Pancreas (tissue), 10 donors: ENCODE data around the gene BFAR. TPM values are rescaled to one million over a fixed set of nuclear protein-coding genes. Genes with fewer than 3 reads are reported as not detected.
"Not testable (repeated sequence)": the region's sequence is repeated elsewhere in the genome, so short reads cannot be mapped to it uniquely, and the experiment has no call there.

Source experiments
- ATAC-seq, 4 donors: fragments of 200-7000 bp; cut with Tn5 transposase; one replicate each; pipeline versions ENCODE4 v1.8.0 to v1.9.1; 2020; ENCODE audit warnings: mild to moderate bottlenecking in 4 of 4, moderate library complexity in 4 of 4
- DNase-seq, 6 donors: peaks; one replicate each; pipeline ENCODE4 v3.0.0-alpha.2; 2020
- FAIRE-seq: peaks from 2 replicates; lab custom pipeline; 2012; peaks lifted over from hg19 to GRCh38; lab: Jason Lieb, UNC
- H3K27ac ChIP-seq, 4 donors: fragments of 200-600 bp; sonication (generic); 1 replicate in 3 of 4; 2 replicates in 1 of 4; pipeline versions ENCODE4 v1.5.0 to v1.8.0; 2020
- H3K27me3 ChIP-seq, 4 donors: fragments of 200-600 bp; one replicate each; pipeline ENCODE4 v1.8.0; 2021
- H3K36me3 ChIP-seq, 3 donors: fragments of 200-600 bp; sonication (generic) in 1 of 3; one replicate each; pipeline versions ENCODE4 v1.5.0 to v1.8.0; 2020 to 2021
- H3K4me1 ChIP-seq, 3 donors: fragments of 200-600 bp; one replicate each; pipeline ENCODE4 v1.8.0; 2021
- H3K4me3 ChIP-seq, 4 donors: fragments of 200-600 bp; sonication (generic) in 2 of 4; one replicate each; pipeline versions ENCODE4 v1.5.0 to v1.8.0; 2020 to 2021
- H3K9me3 ChIP-seq, 4 donors: fragments of 200-600 bp; one replicate each; pipeline ENCODE4 v1.8.0; 2021
- WGBS, 2 donors: extraction: QIAGEN DNeasy Blood & Tissue Kit; methylation state at CpG; one replicate each; pipeline ENCODE4 v1.1.7; 2013; 5-methylcytosine and 5-hydroxymethylcytosine counted together
- intact Hi-C, 3 donors: fragments of 100-400 bp; cut with DNase I; formaldehyde crosslinking; loops; one replicate each; pipeline versions ENCODE4 v1.11.1 to v1.14.2; 2022
- polyA plus RNA-seq, 2 donors: library from polyadenylated mRNA; stranded (reverse); fragments of 200-250 nt; gene quantifications; one replicate each; pipeline ENCODE4 v1.2.3, GENCODE V29; 2013
- total RNA-seq, 6 donors: library from RNA; stranded (reverse); fragmentation: NEBNext Ultra II Directional in 4 of 6; extraction: Animal tissue kit (Norgen Biotek cat#: 25700) in 4 of 6; gene quantifications; one replicate each; pipeline versions ENCODE4 v1.2.1 to v1.2.4, GENCODE V29; 2021 to 2023
- TF ChIP-seq, protein P1 (sequence below), 4 donors: fragments of 200-600 bp; sonication (generic) in 3 of 4; IDR thresholded peaks; one replicate each; pipeline versions ENCODE4 v1.5.0 to v1.8.0; 2021; ENCODE audit warnings: antibody characterized with exemption in 4 of 4
- donor health status: healthy with polysubstance abuse.
- donor health status: DM: no; HTN: no; CAD: no; lungs with moderate emphysema.
- donor health status: DM: no; HTN: no; CAD: no.
- donor health status: control.
- donor health status: control.
- donor health status: Bipolar disorder and iron deficiency.
- donor health status: DM: yes; HTN: yes; CAD: no.
- donor health status: DM: no; HTN: no; CAD: no.
- donor health status: DM: no; HTN: no; CAD: no.
- donor health status: DM: yes; HTN: yes; CAD: no.

Gene BFAR
- total and polyA plus RNA-seq, 8 donors: 26.6 to 55.6 (median 39.6) TPM

DNA sequence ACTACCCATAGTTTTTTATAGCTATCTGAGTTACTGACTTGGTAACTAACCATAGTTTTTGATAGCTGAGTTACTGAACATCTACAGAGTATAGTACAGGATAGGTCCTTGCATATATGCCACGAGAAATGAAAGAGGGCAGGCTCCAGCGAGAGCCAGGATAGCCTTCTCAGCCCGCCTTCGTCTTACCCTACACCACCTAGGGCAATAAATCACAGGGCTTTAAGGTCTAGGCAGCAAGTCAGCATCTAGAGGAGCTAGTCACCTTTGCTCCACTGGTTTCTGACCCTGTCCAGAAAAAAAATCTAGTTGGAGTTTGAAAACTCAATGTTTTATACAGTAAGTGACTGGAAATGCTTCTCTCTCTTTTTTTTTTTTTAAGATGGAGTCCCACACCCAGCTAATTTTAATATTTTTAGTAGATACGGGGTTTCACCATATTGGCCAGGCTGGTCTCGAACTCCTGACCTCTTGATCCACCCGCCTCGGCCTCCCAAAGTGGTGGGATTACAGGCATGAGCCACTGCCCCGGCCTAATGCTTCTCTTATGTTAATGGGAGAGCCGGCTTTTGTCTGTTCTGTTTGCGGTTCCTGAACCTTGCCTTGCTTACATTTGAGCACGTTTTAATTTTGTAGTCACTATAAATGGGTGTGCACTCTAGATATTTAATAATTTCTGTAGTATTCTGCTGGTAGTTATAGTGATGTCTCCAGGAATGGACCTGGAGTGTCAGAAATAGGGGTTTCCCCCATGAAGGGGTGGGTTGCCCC, 2.8 kb downstream of the BFAR start:
- no peak for DNase-seq
- Histone ChIP-seq H3K27me3 (no peaks in the 10 kb centered on the region), H3K4me3 (no peak overlapping the region), H3K4me1 (peaks cover 3 to 22% (median 8%) of the 10 kb centered on the region in 3 donors), H3K9me3 (no peaks in the 10 kb centered on the region), H3K36me3 (no peaks in the 10 kb centered on the region), H3K27ac (no peak overlapping the region)
- ATAC-seq: no peak
- intact Hi-C loops: no loop called here
- TF ChIP-seq, protein P1, sequence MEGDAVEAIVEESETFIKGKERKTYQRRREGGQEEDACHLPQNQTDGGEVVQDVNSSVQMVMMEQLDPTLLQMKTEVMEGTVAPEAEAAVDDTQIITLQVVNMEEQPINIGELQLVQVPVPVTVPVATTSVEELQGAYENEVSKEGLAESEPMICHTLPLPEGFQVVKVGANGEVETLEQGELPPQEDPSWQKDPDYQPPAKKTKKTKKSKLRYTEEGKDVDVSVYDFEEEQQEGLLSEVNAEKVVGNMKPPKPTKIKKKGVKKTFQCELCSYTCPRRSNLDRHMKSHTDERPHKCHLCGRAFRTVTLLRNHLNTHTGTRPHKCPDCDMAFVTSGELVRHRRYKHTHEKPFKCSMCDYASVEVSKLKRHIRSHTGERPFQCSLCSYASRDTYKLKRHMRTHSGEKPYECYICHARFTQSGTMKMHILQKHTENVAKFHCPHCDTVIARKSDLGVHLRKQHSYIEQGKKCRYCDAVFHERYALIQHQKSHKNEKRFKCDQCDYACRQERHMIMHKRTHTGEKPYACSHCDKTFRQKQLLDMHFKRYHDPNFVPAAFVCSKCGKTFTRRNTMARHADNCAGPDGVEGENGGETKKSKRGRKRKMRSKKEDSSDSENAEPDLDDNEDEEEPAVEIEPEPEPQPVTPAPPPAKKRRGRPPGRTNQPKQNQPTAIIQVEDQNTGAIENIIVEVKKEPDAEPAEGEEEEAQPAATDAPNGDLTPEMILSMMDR (IDR thresholded peaks at IDR 0.05): no peak
- WGBS, 2 donors: 74 to 77% methylated on average over 12 of the region's 12 CpGs
- no peak for FAIRE-seq

DNA sequence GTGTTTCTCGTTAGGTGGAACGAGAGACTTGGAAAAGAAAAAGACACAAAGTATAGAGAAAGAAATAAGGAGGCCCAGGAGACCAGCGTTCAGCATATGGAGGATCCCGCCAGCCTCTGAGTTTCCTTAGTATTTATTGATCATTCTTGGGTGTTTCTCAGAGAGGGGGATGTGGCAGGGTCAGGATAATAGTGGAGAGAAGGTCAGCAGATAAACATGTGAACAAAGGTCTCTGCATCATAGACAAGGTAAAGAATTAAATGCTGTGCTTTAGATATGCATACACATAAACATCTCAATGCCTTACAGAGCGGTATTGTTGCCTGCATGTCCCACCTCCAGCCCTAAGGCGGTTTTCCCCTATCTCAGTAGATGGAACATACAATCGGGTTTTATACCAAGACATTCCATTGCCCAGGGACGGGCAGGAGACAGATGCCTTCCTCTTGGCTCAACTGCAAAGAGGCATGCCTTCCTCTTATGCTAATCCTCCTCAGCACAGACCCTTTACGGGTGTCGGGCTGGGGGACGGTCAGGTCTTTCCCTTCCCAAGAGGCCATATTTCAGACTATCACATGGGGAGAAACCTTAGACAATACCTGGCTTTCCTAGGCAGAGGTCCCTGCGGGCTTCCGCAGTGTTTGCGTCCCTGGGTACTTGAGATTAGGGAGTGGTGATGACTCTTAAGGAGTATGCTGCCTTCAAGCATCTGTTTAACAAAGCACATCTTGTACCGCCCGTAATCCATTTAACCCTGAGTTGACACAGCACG, 3.6 kb downstream of the BFAR start:
- FAIRE-seq, DNase-seq, H3K27me3 ChIP-seq, H3K4me3 ChIP-seq, H3K27ac ChIP-seq, H3K9me3 ChIP-seq, ATAC-seq, H3K36me3 ChIP-seq, intact Hi-C loops: not testable (repeated sequence)
- 36 to 37% methylated on average over 17 of the region's 17 CpGs for WGBS, 2 donors
- H3K4me1 ChIP-seq: peaks cover 3 to 22% (median 8%) of the 10 kb centered on the region in 3 donors

DNA sequence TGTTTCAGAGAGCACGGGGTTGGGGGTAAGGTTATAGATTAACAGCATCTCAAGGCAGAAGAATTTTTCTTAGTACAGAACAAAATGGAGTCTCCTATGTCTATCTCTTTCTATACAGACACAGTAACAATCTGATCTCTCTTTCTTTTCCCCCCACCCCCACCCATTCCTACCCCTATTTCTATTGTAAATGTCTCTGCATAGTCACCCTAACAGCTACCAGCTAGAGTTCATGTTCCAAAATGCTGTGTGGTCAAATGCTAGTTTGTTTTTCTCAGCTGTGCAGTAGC, 4.1 kb downstream of the BFAR start:
- H3K36me3 ChIP-seq, DNase-seq, H3K27ac ChIP-seq, H3K27me3 ChIP-seq, intact Hi-C loops, H3K4me3 ChIP-seq, FAIRE-seq, ATAC-seq, H3K9me3 ChIP-seq: not testable (repeated sequence)
- peaks cover 3 to 22% (median 8%) of the 10 kb centered on the region in 3 donors for H3K4me1 ChIP-seq
- WGBS, 2 donors: 5 to 7% methylated on average over 1 of the region's 1 CpG

DNA sequence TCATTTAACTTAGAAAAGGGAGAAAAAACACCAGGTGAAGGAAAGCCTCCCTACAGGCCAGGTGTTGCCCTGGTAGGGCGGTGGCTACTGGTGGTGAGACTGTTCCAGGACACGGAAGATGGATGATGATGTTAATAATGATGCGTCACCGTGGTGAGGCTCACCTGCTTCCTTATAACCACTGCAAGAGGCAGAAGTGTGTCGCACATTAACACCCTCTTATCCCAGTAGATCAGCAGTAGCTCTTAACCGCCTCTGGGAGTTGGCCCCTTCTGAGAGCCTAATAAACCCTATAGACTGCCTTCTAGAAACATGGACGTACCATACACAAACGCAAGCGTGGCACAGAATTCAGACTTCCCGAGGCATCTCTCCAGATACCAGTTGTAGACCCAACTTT, 7.8 kb downstream of the BFAR start:
- DNase-seq (no peak), FAIRE-seq (no peak), ATAC-seq (peak in 3 of 4 donors; percentile 53 to 83 (median 82))
- Histone ChIP-seq H3K36me3 (peaks cover 0 to 16% (median 7%) of the 10 kb centered on the region in 3 donors), H3K27ac (no peak overlapping the region), H3K4me3 (no peak overlapping the region), H3K4me1 (peaks cover 0 to 6% (median 0%) of the 10 kb centered on the region in 3 donors), H3K27me3 (no peaks in the 10 kb centered on the region), H3K9me3 (no peaks in the 10 kb centered on the region)
- 85 to 87% methylated on average over 10 of the region's 10 CpGs for WGBS, 2 donors
- TF ChIP-seq, protein P1 (IDR thresholded peaks at IDR 0.05): no peak
- intact Hi-C loops: no loop called here

DNA sequence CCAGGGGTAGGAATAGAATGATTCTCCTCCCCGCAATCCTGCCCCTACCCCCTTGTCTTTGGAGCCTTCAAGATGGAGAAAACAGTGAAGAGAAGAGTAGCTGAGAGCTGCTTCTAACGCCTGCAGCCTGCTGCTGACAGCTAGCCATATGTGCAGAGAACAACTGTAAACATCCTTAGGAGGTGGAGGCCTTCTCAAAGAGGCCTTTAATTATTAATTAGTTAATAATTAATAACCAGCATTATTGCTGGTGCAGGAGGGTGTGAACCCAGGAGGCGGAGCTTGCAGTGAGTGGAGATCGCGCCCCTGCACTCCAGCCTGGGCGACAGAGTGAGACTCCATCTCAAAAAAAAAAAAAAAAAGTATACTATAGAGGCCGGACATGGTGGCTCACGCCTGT, 8.5 kb downstream of the BFAR start:
- Histone ChIP-seq H3K4me1 (peaks cover 0 to 6% (median 0%) of the 10 kb centered on the region in 3 donors), H3K9me3 (no peaks in the 10 kb centered on the region), H3K27ac (no peak overlapping the region), H3K36me3 (peaks cover 0 to 23% (median 12%) of the 10 kb centered on the region in 3 donors), H3K27me3 (no peaks in the 10 kb centered on the region), H3K4me3 (no peak overlapping the region)
- TF ChIP-seq, protein P1 (IDR thresholded peaks at IDR 0.05): no peak
- WGBS, 2 donors: 91 to 94% methylated on average over 8 of the region's 8 CpGs
- FAIRE-seq (no peak), DNase-seq (no peak), ATAC-seq (peak in 1 of 4 donors; percentile 33)
- intact Hi-C loops: no loop called here
